PFSK-1 (cell line): ENCODE measurements around the gene PKDCC.

Source experiments
- FOXP2 ChIP-seq: optimal IDR thresholded peaks from 2 replicates; pipeline ENCODE3; 2011; ENCODE audit warnings: borderline replicate concordance, control low read depth, inconsistent platforms; ENCODE audit not compliant: insufficient read depth; ENCODE audit errors: extremely low read length, extremely low read depth
- POLR2AphosphoS5 ChIP-seq: IDR thresholded peaks from 2 replicates; pipeline ENCODE4 v1.6.1; 2012; ENCODE audit warnings: low read depth, mild to moderate bottlenecking, control low read depth, low read length, moderate library complexity
- REST ChIP-seq, 2 experiments: IDR thresholded peaks; 2 replicates each; pipeline versions ENCODE4 v1.6.1 to v1.8.0; 2011 to 2012; ENCODE audit warnings: low read depth in 2 of 2, low read length in 2 of 2, control low read depth in 1 of 2, inconsistent platforms in 1 of 2, mild to moderate bottlenecking in 1 of 2, moderate library complexity in 1 of 2; ENCODE audit not compliant: insufficient read depth in 1 of 2
- SIN3A ChIP-seq: IDR thresholded peaks from 2 replicates; pipeline ENCODE4 v1.6.1; 2012; ENCODE audit warnings: mild to moderate bottlenecking, low read length, moderate library complexity, borderline replicate concordance; ENCODE audit not compliant: insufficient read depth
- TAF1 ChIP-seq: IDR thresholded peaks from 2 replicates; pipeline ENCODE4 v1.6.1; 2012; ENCODE audit warnings: low read length, control low read depth, borderline replicate concordance; ENCODE audit not compliant: insufficient read depth

PKDCC gene

GRCh38 chr2:42045352-42045751 is 2.5 kb upstream of the PKDCC start:
- TF ChIP-seq REST (IDR thresholded peaks at IDR 0.05; ENCODE audit: insufficient read depth in 1 of 2, low read depth in 2 of 2, low read length in 2 of 2): no peak
- TF ChIP-seq TAF1: no peak
- no peak for TF ChIP-seq SIN3A
- no peak for TF ChIP-seq POLR2AphosphoS5
- no peak for TF ChIP-seq FOXP2

GRCh38 chr2:42045848-42046748 is 1.7 kb upstream of the PKDCC start:
- peak; percentile 13 for TF ChIP-seq FOXP2
- TF ChIP-seq TAF1: no peak

GRCh38 chr2:42046819-42047487 is 868 bp upstream of the PKDCC start:
- TF ChIP-seq FOXP2 (peak; percentile 78), REST (IDR thresholded peaks at IDR 0.05; ENCODE audit: insufficient read depth in 1 of 2, low read depth in 2 of 2, low read length in 2 of 2) (no peak)

- TF ChIP-seq REST (IDR thresholded peaks at IDR 0.05; ENCODE audit: insufficient read depth in 1 of 2, low read depth in 2 of 2, low read length in 2 of 2) (no peak), POLR2AphosphoS5 (no peak), SIN3A (no peak), FOXP2 (no peak), TAF1 (no peak)
Observed at GRCh38 chr2:42048299-42049220, 739 bp downstream of the PKDCC start.

- TF ChIP-seq POLR2AphosphoS5 (no peak), SIN3A (no peak), TAF1 (no peak), REST (IDR thresholded peaks at IDR 0.05; ENCODE audit: insufficient read depth in 1 of 2, low read depth in 2 of 2, low read length in 2 of 2) (no peak), FOXP2 (no peak)
Observed at GRCh38 chr2:42049221-42050009, 1.6 kb downstream of the PKDCC start.
